Measurements from ENCODE around the gene ICE2.
"Not testable (repeated sequence)": the region's sequence is repeated elsewhere in the genome, so short reads cannot be mapped to it uniquely, and the experiment has no call there.

ICE2 gene

GRCh38 chr15:60412807-60413206, 66.1 kb downstream of the ICE2 start:
- in situ Hi-C loops (cut with HindIII; ENCODE audit: low sequenced_read_pairs): not testable (repeated sequence)

- in situ Hi-C loops (cut with HindIII; ENCODE audit: low sequenced_read_pairs): no loop called here
Measured at GRCh38 chr15:60411774-60412425, 67.0 kb downstream of the ICE2 start.

DNA sequence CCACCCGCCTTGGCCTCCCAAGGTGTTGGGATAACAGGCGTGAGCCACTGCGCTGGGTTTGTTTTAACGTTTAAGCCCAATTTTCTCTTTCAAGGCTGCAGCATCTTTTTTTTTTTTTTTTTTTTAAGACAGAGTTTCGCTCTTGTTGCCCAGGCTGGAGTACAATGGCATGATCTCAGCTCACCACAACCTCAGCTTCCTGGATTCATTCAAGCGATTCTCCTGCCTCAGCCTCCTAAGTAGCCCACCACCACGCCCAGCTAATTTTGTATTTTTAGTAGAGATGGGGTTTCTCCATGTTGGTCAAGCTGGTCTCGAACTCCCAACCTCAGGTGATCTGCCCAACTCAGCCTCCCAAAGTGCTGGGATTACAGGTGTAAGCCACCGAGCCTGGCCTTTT, 68.6 kb downstream of the ICE2 start:
- in situ Hi-C loops (cut with HindIII; ENCODE audit: low sequenced_read_pairs): not testable (repeated sequence)

DNA sequence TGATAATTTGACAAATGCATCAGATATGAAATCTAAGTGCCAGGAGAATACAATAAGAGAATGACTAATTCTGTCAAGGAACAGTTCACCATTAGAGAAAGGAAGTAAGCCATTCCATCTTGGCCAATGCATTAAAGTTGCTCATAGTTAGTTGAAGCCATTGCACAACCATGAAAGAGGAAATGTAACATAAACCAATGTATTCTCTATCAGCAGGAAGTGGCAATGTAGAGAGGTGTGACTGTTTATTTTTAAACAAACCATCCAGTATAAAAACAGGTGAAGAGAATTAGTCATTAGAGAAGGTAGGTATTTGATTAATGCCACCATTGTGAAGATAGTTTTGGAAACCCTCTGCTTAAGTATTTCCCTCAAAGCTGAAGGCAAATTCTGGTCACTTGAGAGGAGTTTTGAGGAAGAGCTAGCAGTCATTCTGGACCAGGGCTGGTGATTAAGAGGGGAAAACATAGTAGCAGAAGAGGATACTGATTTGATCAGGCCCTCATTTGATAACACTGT, 70.4 kb downstream of the ICE2 start:
- in situ Hi-C loops (cut with HindIII; ENCODE audit: low sequenced_read_pairs): no loop called here

- in situ Hi-C loops (cut with HindIII; ENCODE audit: low sequenced_read_pairs): no loop called here
Measured at GRCh38 chr15:60407415-60407805, 71.5 kb downstream of the ICE2 start.

- in situ Hi-C loops (cut with HindIII; ENCODE audit: low sequenced_read_pairs): no loop called here
Measured at GRCh38 chr15:60406513-60407414, 72.2 kb downstream of the ICE2 start.

DNA sequence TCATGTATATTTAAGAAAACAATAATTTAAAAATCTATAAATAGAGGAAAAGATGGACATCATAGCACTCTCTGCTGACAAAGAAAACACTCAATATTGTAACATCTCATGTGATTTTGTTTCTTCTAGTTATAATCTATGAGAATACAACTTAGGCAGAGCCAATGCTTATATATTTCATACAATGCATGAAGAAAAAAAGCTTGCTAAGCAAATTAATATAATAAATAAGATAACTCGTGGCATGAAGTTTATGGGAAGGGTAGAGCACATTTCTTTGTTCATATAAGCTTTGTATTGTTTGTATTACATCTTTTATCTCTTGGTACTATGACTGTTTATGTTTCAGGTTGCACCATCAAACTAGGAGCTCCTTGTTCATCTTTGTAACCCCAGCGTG, 73.5 kb downstream of the ICE2 start:
- in situ Hi-C loops (cut with HindIII; ENCODE audit: low sequenced_read_pairs): no loop called here

- in situ Hi-C loops (cut with HindIII; ENCODE audit: low sequenced_read_pairs): not testable (repeated sequence)
Measured at GRCh38 chr15:60404351-60404750, 74.6 kb downstream of the ICE2 start.

DNA sequence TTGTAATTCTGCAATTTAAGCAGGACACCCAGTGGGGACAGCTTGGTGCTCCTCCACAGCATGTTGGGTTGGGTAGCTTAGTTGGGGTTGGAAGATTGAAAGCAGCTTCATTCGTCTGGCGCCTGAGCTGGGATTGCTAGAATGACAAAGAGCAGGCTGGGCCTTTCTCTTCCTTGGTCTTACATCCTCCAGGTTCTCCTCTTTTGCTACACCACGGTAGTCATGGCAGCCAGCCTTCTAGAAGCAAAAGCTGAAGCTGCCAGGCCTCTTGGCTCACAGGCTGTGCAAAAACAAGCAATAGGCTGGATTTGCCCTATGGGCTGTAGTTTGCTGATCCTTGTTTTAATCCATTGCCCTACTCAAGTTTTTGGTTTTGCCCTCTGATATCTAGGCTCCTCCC, 78.0 kb downstream of the ICE2 start:
- in situ Hi-C loops (cut with HindIII; ENCODE audit: low sequenced_read_pairs): no loop called here

GRCh38 chr15:60399931-60400330, 79.0 kb downstream of the ICE2 start:
- in situ Hi-C loops (cut with HindIII; ENCODE audit: low sequenced_read_pairs): no loop called here

GRCh38 chr15:60399246-60399915, 79.6 kb downstream of the ICE2 start:
- in situ Hi-C loops (cut with HindIII; ENCODE audit: low sequenced_read_pairs): no loop called here

- in situ Hi-C loops (cut with HindIII; ENCODE audit: low sequenced_read_pairs): no loop called here
Measured at GRCh38 chr15:60397772-60398445, 81.0 kb downstream of the ICE2 start, which contains the start of gene ANXA2. ANXA2 (minus strand) TSS chr15:60397986; CDS start chr15:60386075, 11,911 bp downstream.

GRCh38 chr15:60396958-60397771, 81.8 kb downstream of the ICE2 start:
- in situ Hi-C loops (cut with HindIII; ENCODE audit: low sequenced_read_pairs): no loop called here

DNA sequence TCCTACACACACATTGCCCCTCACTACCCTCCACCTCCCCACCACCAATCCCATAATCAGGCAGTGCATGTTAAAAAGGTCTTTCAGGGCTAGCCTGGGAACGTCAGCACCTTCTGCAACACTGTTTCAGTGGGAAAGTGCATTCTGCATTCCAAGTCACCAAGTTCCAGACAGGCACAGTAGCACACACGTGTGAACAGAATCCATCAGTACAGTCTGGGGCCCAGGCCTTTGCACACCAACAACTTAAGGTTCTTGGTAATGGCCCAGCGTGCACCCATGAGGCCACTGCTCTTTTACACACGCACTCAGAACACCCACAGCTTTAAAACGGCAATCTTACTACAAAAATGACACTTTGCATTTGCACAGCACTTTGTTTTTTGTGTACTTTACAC, 82.4 kb downstream of the ICE2 start:
- in situ Hi-C loops (cut with HindIII; ENCODE audit: low sequenced_read_pairs): no loop called here

DNA sequence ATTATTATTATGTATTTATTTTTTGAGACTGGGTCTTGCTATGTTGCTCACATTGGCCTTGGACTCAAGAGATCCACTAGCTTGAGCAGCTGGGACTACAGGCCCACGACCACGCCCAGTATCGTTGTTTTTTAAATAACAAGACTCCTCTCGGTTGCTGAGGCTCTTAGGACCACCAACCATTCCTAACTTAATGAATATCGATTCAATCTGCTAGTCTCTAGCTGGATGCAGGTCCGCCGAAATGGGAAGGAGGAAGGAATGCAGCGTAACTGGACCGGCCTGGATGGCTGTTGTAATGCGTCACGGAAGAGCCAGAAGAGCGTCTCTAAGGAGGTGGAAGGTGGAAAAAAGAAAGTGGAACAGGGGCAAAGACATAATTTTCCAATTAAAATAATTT, 82.8 kb downstream of the ICE2 start:
- in situ Hi-C loops (cut with HindIII; ENCODE audit: low sequenced_read_pairs): no loop called here

DNA sequence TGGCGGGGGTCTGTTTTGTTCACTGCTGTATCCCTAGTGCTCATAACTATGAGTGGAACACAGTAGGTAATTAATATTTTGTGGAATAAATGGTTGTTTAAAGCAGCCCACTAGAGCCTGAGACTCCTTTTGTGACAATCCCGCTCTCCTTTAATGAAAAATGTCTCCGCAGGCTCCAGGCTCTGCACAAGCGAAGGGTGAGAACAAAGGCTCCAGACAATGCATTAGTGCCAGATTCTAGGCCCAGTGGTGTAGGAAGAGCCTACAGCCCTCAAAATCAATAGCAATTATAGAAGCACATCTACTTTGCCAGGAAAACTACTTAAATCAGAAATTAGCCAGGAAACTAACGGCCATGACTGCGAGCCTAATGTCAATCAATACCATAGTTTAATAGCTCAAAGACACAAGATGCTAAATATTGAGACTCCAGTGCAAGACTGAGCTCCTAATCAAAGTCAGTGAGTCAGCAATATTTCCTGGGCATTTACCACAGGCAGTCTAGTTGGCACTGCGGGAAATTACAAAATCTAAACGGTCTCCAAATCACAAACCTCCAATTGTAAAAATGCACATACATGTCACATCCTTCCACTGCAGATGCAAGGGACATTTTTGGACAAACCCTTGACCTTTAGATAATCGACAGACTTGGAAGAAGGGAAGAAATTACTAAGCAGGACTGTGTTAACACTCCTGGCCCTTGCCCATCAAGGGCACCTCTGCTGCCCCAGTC, 83.5 kb downstream of the ICE2 start:
- in situ Hi-C loops (cut with HindIII; ENCODE audit: low sequenced_read_pairs): no loop called here

DNA sequence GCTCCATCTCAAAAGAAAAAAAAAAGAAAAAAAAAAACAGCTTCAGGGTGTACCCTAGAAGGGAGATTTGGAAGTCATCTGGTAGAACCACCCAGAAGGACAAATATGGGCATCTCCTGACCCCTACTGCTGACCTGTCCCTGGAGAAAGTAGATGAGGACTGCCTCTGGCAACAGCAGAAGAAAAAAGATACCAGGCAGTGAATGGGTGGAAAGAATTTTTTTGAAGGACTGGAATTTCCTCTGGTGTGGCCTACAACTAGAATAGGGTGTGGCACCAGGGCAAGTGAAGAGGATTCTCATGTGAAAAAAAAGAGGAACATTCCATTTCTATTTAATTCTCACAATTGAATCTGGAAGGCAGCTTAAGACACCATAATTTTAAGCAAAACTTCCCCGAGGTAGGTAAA, 84.2 kb downstream of the ICE2 start:
- in situ Hi-C loops (cut with HindIII; ENCODE audit: low sequenced_read_pairs): no loop called here

GRCh38 chr15:60392986-60393790, 85.8 kb downstream of the ICE2 start:
- in situ Hi-C loops (cut with HindIII; ENCODE audit: low sequenced_read_pairs): no loop called here

DNA sequence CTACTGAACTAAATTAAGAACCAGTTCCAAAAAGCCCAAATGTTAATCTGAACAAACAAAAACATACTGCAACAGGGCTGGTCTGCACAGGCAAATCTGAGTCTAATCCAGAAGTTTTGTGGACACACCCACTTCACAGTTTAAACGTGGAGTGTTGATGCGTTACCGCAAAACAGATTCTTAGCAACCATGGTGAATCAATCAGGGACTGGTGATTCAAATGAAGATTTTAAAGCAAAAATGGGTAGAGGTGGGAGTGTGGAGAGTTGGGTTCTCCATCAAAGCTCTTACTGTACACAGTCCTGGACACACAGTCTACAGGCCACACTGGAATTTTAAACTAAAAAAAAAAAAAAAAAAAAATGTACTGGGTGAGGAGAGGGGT, 86.3 kb downstream of the ICE2 start:
- in situ Hi-C loops (cut with HindIII; ENCODE audit: low sequenced_read_pairs): no loop called here
